ENCODE data around the gene OTX1. TPM values are rescaled to one million over a fixed set of nuclear protein-coding genes. Genes with fewer than 3 reads are reported as not detected.

OTX1 gene
- total RNA-seq, 2 donors from 2014 or later, result 11.7 to 19.0 TPM

- H3K4me3 ChIP-seq (ENCODE audit: low read length), result peak overlapping the region; percentile 77
Observed at GRCh38 chr2:63049211-63049969, 1.2 kb upstream of the OTX1 start.

GRCh38 chr2:63049970-63050333 is 678 bp upstream of the OTX1 start:
- peak overlapping the region; percentile 77 for H3K4me3 ChIP-seq (ENCODE audit: low read length)
- Mint-ChIP-seq H3K27me3 (ENCODE audit: insufficient read depth) (peaks cover 93% of the 10 kb centered on the region), H3K9me3 (peaks cover 2% of the 10 kb centered on the region), H3K36me3 (ENCODE audit: low read depth) (peaks cover 19% of the 10 kb centered on the region), H3K4me3 (peak overlapping the region; percentile 78), H3K27ac (peak overlapping the region; percentile 13), H3K4me1 (peaks cover 54% of the 10 kb centered on the region)
- WGBS, 2 experiments (ENCODE audit: insufficient coverage in 1 of 2, insufficient read length in 1 of 2), result 0% methylated on average over 6 to 31 of the region's 31 CpGs
- no peak for DNase-seq
- H3K4me1 ChIP-seq (ENCODE audit: control insufficient read depth, insufficient read depth, low read length), result peaks cover 9% of the 10 kb centered on the region
- no peaks in the 10 kb centered on the region for H3K36me3 ChIP-seq (ENCODE audit: control insufficient read depth, insufficient read depth, low read length)
- H3K9me3 ChIP-seq (ENCODE audit: control insufficient read depth, low read length), result peaks cover 5% of the 10 kb centered on the region
- H3K27ac ChIP-seq (ENCODE audit: low read depth, low read length), result no peak overlapping the region
- TF ChIP-seq CTCF (conservative IDR thresholded peaks at IDR 0.05), result no peak
- no peak overlapping the region for H3K9ac ChIP-seq (ENCODE audit: extremely low read depth, low read length, poor library complexity, severe bottlenecking)
- H3K27me3 ChIP-seq (ENCODE audit: control insufficient read depth, insufficient read depth, low read length, poor library complexity, severe bottlenecking), result peaks cover 97% of the 10 kb centered on the region

More at GRCh38 chr2:63049211-63049969, 1.2 kb upstream of the OTX1 start:
- no peaks in the 10 kb centered on the region for H3K9me3 ChIP-seq (ENCODE audit: control insufficient read depth, low read length)
- H3K4me1 Mint-ChIP-seq, result peaks cover 54% of the 10 kb centered on the region
- no peaks in the 10 kb centered on the region for H3K9me3 Mint-ChIP-seq
- peaks cover 13% of the 10 kb centered on the region for H3K36me3 Mint-ChIP-seq (ENCODE audit: low read depth)
- H3K9ac ChIP-seq (ENCODE audit: extremely low read depth, low read length, poor library complexity, severe bottlenecking), result no peak overlapping the region
- H3K27me3 ChIP-seq (ENCODE audit: control insufficient read depth, insufficient read depth, low read length, poor library complexity, severe bottlenecking), result peaks cover 97% of the 10 kb centered on the region
- H3K36me3 ChIP-seq (ENCODE audit: control insufficient read depth, insufficient read depth, low read length), result no peaks in the 10 kb centered on the region
- peak overlapping the region; percentile 78 for H3K4me3 Mint-ChIP-seq
- no peak overlapping the region for H3K27ac ChIP-seq (ENCODE audit: low read depth, low read length)
- peak; percentile 81 for DNase-seq
- H3K4me1 ChIP-seq (ENCODE audit: control insufficient read depth, insufficient read depth, low read length), result peaks cover 13% of the 10 kb centered on the region
- H3K27me3 Mint-ChIP-seq (ENCODE audit: insufficient read depth), result peaks cover 92% of the 10 kb centered on the region
- no peak for TF ChIP-seq CTCF (conservative IDR thresholded peaks at IDR 0.05)
- H3K27ac Mint-ChIP-seq, result peak overlapping the region; percentile 13
- 0% methylated on average over 18 to 39 of the region's 39 CpGs for WGBS, 2 experiments (ENCODE audit: insufficient coverage in 1 of 2, insufficient read length in 1 of 2)

- WGBS, 2 experiments (ENCODE audit: insufficient coverage in 1 of 2, insufficient read length in 1 of 2), result 3 to 6% methylated on average over 13 to 42 of the region's 42 CpGs
- peaks cover 5% of the 10 kb centered on the region for H3K9me3 ChIP-seq (ENCODE audit: control insufficient read depth, low read length)
- peak overlapping the region; percentile 20 for H3K9ac ChIP-seq (ENCODE audit: extremely low read depth, low read length, poor library complexity, severe bottlenecking)
- no peaks in the 10 kb centered on the region for H3K36me3 ChIP-seq (ENCODE audit: control insufficient read depth, insufficient read depth, low read length)
- Mint-ChIP-seq H3K9me3 (peaks cover 3% of the 10 kb centered on the region), H3K27ac (peak overlapping the region; percentile 88), H3K4me3 (peak overlapping the region; percentile 78), H3K4me1 (peaks cover 50% of the 10 kb centered on the region), H3K27me3 (ENCODE audit: insufficient read depth) (peaks cover 93% of the 10 kb centered on the region), H3K36me3 (ENCODE audit: low read depth) (peaks cover 30% of the 10 kb centered on the region)
- peaks cover 97% of the 10 kb centered on the region for H3K27me3 ChIP-seq (ENCODE audit: control insufficient read depth, insufficient read depth, low read length, poor library complexity, severe bottlenecking)
- peaks cover 8% of the 10 kb centered on the region for H3K4me1 ChIP-seq (ENCODE audit: control insufficient read depth, insufficient read depth, low read length)
- DNase-seq, result peak; percentile 84
- no peak overlapping the region for H3K27ac ChIP-seq (ENCODE audit: low read depth, low read length)
- H3K4me3 ChIP-seq (ENCODE audit: low read length), result peak overlapping the region; percentile 84
- peak; percentile 52 for TF ChIP-seq CTCF (conservative IDR thresholded peaks at IDR 0.05)
Observed at GRCh38 chr2:63051042-63051794, 588 bp downstream of the OTX1 start.

Data from endodermal cell (in vitro differentiated cells).